GM10248 (cell line): ENCODE measurements around the gene ADAMTSL2.

ENCODE experiments used
- CTCF ChIA-PET: fragments of 300-600 bp; sonication (Branson Sonifier 250); formaldehyde crosslinking; extraction: SDS; loops from one replicate; lab custom pipeline; 2021; ENCODE audit warnings: antibody characterized with exemption; lab: Yijun Ruan, JAX
- POLR2A ChIA-PET: fragments of 350-650 bp; sonication (Branson Sonifier 250); formaldehyde crosslinking; extraction: SDS; loops from one replicate; lab custom pipeline; 2020; ENCODE audit warnings: antibody characterized with exemption; lab: Yijun Ruan, JAX
- DNase-seq: peaks from one replicate; pipeline ENCODE4 v3.0.0; 2012; ENCODE audit errors: extremely low spot score
- CTCF ChIP-seq: IDR thresholded peaks from 2 replicates; pipeline ENCODE4 v1.5.1; 2012; ENCODE audit warnings: mild to moderate bottlenecking, low read depth; ENCODE audit errors: extremely low read depth, missing control alignments, control extremely low read depth

ADAMTSL2 gene

GRCh38 chr9:133518200-133518599 lies 16.3 kb upstream of the ADAMTSL2 start:
- POLR2A ChIA-PET, result no interaction called here
- DNase-seq, result no peak
- TF ChIP-seq CTCF, result no peak
- CTCF ChIA-PET, result interaction anchor here (1.0 kb wide), 1 partner anchor 225 kb away, joined by 3 read pairs; no protein-coding TSS in a partner anchor

GRCh38 chr9:133518706-133519449 lies 15.6 kb upstream of the ADAMTSL2 start:
- TF ChIP-seq CTCF, result no peak
- CTCF ChIA-PET, result no interaction called here
- DNase-seq, result no peak
- POLR2A ChIA-PET, result no interaction called here

- ChIA-PET POLR2A (no interaction called here), CTCF (no interaction called here)
- TF ChIP-seq CTCF, result no peak
- no peak for DNase-seq
These were observed 14.8 kb upstream of the ADAMTSL2 start for GRCh38 chr9:133519693-133520092.

GRCh38 chr9:133520121-133520835 lies 14.2 kb upstream of the ADAMTSL2 start:
- CTCF ChIA-PET, result no interaction called here
- no peak for DNase-seq
- TF ChIP-seq CTCF, result no peak
- POLR2A ChIA-PET, result no interaction called here

GRCh38 chr9:133521122-133522072 lies 13.1 kb upstream of the ADAMTSL2 start:
- POLR2A ChIA-PET, result no interaction called here
- TF ChIP-seq CTCF, result no peak
- DNase-seq, result no peak
- CTCF ChIA-PET, result interaction anchor here (1.1 kb wide), 1 partner anchor 11 kb away, joined by 3 read pairs; no protein-coding TSS in a partner anchor
